Measurements from ENCODE around the gene CEACAM16. TPM values are rescaled to one million over a fixed set of nuclear protein-coding genes. Genes with fewer than 3 reads are reported as not detected.

The CEACAM16 gene
- total and polyA plus RNA-seq, 9 of the 15 experiments (the other 6 are each of a cell fraction or from before 2014, with no cell fraction given) = not detected

DNA sequence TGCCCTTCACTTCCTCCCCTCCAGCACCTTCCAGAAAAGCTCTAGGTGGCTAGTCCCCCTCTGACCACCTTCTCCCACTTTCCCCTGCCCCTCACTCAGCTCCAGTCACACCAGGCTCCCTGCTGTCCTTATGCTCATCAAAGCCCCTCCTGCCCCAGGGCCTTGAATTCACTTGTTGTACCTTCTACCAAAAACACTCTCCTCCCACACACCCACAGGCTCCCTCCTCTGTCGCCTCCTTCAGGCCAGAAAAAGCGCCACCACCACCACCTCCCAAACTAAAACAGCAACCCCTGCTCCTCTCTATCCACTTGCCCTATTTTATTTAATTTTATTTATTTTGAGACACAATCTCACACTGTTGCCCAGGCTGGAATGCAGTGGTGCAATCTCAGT, 4.8 kb upstream of the CEACAM16 start (continued):
- TF ChIP-seq GTF2A2 (tag; IDR thresholded peaks at IDR 0.05) (no peak), SMARCA4 (IDR thresholded peaks at IDR 0.05) (peak; percentile 35; the same call in 1 of the 2 replicates), ELF1 (tag; IDR thresholded peaks at IDR 0.05) (no peak), ZNF79 (CRISPR knock-in tag; IDR thresholded peaks at IDR 0.05; ENCODE audit: low read depth) (no peak), NR2C1 (IDR thresholded peaks at IDR 0.05) (0 out of 2 replicates have a peak, but pooled peaks have one; percentile 4), NR2C1 (tag; IDR thresholded peaks at IDR 0.05) (no peak), SUPT5H (IDR thresholded peaks at IDR 0.05) (no peak), CREM (IDR thresholded peaks at IDR 0.05; ENCODE audit: low read depth) (no peak), SETDB1 (IDR thresholded peaks at IDR 0.05; ENCODE audit: low read length) (no peak), ZNF77 (CRISPR knock-in tag; IDR thresholded peaks at IDR 0.05) (no peak), TEAD2 (tag; IDR thresholded peaks at IDR 0.05) (no peak), TRIM24 (IDR thresholded peaks at IDR 0.05) (peak in 1 of 2 experiments; percentile 36; a peak in 1 of 4 replicates)
- TF ChIP-seq, protein P1, sequence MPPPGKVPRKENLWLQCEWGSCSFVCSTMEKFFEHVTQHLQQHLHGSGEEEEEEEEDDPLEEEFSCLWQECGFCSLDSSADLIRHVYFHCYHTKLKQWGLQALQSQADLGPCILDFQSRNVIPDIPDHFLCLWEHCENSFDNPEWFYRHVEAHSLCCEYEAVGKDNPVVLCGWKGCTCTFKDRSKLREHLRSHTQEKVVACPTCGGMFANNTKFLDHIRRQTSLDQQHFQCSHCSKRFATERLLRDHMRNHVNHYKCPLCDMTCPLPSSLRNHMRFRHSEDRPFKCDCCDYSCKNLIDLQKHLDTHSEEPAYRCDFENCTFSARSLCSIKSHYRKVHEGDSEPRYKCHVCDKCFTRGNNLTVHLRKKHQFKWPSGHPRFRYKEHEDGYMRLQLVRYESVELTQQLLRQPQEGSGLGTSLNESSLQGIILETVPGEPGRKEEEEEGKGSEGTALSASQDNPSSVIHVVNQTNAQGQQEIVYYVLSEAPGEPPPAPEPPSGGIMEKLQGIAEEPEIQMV (tag; conservative IDR thresholded peaks at IDR 0.05; ENCODE audit: low read depth) = no peak
- TF ChIP-seq, protein P2, sequence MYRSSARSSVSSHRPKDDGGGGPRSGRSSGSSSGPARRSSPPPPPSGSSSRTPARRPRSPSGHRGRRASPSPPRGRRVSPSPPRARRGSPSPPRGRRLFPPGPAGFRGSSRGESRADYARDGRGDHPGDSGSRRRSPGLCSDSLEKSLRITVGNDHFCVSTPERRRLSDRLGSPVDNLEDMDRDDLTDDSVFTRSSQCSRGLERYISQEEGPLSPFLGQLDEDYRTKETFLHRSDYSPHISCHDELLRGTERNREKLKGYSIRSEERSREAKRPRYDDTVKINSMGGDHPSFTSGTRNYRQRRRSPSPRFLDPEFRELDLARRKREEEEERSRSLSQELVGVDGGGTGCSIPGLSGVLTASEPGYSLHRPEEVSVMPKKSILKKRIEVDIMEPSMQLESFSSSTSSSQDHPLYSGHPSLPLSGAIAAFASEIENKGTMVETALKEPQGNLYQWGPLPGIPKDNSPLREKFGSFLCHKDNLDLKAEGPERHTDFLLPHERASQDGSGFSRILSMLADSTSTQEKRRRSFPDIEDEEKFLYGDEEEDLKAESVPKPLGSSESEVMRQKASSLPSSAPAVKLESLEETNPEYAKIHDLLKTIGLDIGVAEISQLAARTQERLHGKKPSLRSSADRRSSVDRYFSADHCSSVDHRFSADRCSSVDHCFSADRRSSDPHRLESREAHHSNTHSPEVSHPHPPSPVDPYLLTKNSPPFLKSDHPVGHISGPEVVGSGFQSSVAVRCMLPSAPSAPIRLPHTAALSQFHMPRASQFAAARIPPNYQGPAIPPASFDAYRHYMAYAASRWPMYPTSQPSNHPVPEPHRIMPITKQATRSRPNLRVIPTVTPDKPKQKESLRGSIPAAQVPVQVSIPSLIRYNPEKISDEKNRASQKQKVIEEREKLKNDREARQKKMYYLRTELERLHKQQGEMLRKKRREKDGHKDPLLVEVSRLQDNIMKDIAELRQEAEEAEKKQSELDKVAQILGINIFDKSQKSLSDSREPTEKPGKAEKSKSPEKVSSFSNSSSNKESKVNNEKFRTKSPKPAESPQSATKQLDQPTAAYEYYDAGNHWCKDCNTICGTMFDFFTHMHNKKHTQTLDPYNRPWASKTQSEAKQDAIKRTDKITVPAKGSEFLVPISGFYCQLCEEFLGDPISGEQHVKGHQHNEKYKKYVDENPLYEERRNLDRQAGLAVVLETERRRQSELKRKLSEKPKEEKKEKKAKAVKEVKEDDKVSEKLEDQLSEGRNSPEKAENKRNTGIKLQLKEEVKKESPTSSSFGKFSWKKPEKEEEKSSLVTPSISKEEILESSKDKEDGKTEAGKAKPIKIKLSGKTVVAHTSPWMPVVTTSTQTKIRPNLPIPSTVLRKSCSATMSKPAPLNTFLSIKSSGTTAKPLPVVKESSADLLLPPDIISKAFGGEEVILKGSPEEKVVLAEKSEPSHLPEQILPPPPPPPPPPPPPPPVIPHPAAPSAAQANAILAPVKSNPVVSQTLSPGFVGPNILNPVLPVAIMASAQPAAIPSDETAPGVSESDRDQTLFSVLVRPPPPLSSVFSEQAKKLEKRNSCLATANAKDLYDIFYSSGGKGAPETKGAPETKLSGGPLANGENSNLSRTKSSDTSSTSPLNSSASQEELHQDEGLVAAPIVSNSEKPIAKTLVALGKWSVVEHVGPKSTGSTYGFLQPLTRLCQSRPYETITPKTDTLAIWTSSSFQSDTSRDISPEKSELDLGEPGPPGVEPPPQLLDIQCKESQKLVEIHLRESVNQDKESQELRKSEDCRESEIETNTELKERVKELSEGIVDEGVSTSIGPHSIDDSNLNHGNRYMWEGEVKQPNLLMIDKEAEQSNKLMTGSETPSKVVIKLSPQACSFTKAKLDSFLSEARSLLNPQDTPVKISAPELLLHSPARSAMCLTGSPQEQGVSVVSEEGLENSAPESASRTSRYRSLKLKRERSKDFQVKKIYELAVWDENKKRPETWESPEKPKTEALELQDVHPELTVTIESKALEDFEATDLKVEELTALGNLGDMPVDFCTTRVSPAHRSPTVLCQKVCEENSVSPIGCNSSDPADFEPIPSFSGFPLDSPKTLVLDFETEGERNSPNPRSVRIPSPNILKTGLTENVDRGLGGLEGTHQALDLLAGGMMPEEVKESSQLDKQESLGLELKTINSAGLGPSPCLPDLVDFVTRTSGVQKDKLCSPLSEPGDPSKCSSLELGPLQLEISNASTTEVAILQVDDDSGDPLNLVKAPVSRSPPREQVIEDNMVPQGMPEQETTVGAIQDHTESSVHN (IDR thresholded peaks at IDR 0.05; ENCODE audit: borderline replicate concordance in 1 of 2, low read depth in 1 of 2) = no peak
